Activated T-cell treated with anti-CD3 and anti-CD28 coated beads, Interleukin-2, amount 50 U/mL, for 24 hours (primary cell): Measurements from ENCODE around the gene H2AZ2.
A peak's percentile ranks its signal among the peaks of the same experiment; 100 is the strongest.
"Not testable (repeated sequence)": the region's sequence is repeated elsewhere in the genome, so short reads cannot be mapped to it uniquely, and the experiment has no call there.

ENCODE experiments used
- DNase-seq: peaks from one replicate; pipeline ENCODE4 v3.0.0-alpha.2; 2020
- H3K27ac Mint-ChIP-seq: 2 replicates; pipeline ENCODE4 v1.8.0; 2020; ENCODE audit warnings: mild to moderate bottlenecking, mixed read lengths
- H3K27me3 Mint-ChIP-seq: 2 replicates; pipeline ENCODE4 v1.8.0; 2020; ENCODE audit warnings: mixed read lengths
- H3K36me3 Mint-ChIP-seq: 2 replicates; pipeline ENCODE4 v1.8.0; 2020; ENCODE audit warnings: low read depth, mixed read lengths
- H3K4me1 Mint-ChIP-seq: 2 replicates; pipeline ENCODE4 v1.8.0; 2020; ENCODE audit warnings: low read depth, mixed read lengths
- H3K4me3 Mint-ChIP-seq: 2 replicates; pipeline ENCODE4 v1.8.0; 2020; ENCODE audit warnings: mild to moderate bottlenecking, moderate library complexity, mixed read lengths
- H3K9me3 Mint-ChIP-seq: 2 replicates; pipeline ENCODE4 v1.8.0; 2020; ENCODE audit warnings: mixed read lengths

Gene H2AZ2

GRCh38 chr7:44849885-44850544 is 2.1 kb upstream of the H2AZ2 start:
- peak overlapping the region; percentile 96 for H3K4me3 Mint-ChIP-seq
- H3K27ac Mint-ChIP-seq = peak overlapping the region; percentile 99
- no peaks in the 10 kb centered on the region for H3K9me3 Mint-ChIP-seq
- peaks cover 31% of the 10 kb centered on the region for H3K36me3 Mint-ChIP-seq
- H3K4me1 Mint-ChIP-seq = peaks cover 44% of the 10 kb centered on the region
- no peaks in the 10 kb centered on the region for H3K27me3 Mint-ChIP-seq
- DNase-seq = no peak

- peak overlapping the region; percentile 96 for H3K4me3 Mint-ChIP-seq
- H3K9me3 Mint-ChIP-seq = no peaks in the 10 kb centered on the region
- peak overlapping the region; percentile 99 for H3K27ac Mint-ChIP-seq
- H3K4me1 Mint-ChIP-seq = peaks cover 47% of the 10 kb centered on the region
- no peak for DNase-seq
- H3K36me3 Mint-ChIP-seq = peaks cover 35% of the 10 kb centered on the region
- H3K27me3 Mint-ChIP-seq = no peaks in the 10 kb centered on the region
Measured at GRCh38 chr7:44849259-44849884, 1.5 kb upstream of the H2AZ2 start.

GRCh38 chr7:44847509-44847919 is 373 bp downstream of the H2AZ2 start:
- peak; percentile 88 for DNase-seq
- Mint-ChIP-seq H3K4me1 (peaks cover 45% of the 10 kb centered on the region), H3K9me3 (no peaks in the 10 kb centered on the region), H3K27me3 (no peaks in the 10 kb centered on the region), H3K4me3 (peak overlapping the region; percentile 96), H3K27ac (peak overlapping the region; percentile 99), H3K36me3 (peaks cover 48% of the 10 kb centered on the region)

GRCh38 chr7:44846816-44847508 is 925 bp downstream of the H2AZ2 start:
- Mint-ChIP-seq H3K27ac (peak overlapping the region; percentile 99), H3K4me1 (peaks cover 50% of the 10 kb centered on the region), H3K4me3 (peak overlapping the region; percentile 96), H3K9me3 (no peaks in the 10 kb centered on the region), H3K36me3 (peaks cover 54% of the 10 kb centered on the region), H3K27me3 (no peaks in the 10 kb centered on the region)
- DNase-seq = no peak

GRCh38 chr7:44846390-44846789 is 1.5 kb downstream of the H2AZ2 start:
- DNase-seq, H3K27me3 Mint-ChIP-seq, H3K9me3 Mint-ChIP-seq: not testable (repeated sequence)
- Mint-ChIP-seq H3K4me1 (peaks cover 54% of the 10 kb centered on the region), H3K27ac (peak overlapping the region; percentile 99), H3K36me3 (peaks cover 60% of the 10 kb centered on the region), H3K4me3 (peak overlapping the region; percentile 96)

- no peak for DNase-seq
- no peaks in the 10 kb centered on the region for H3K9me3 Mint-ChIP-seq
- peak overlapping the region; percentile 96 for H3K4me3 Mint-ChIP-seq
- H3K27me3 Mint-ChIP-seq = no peaks in the 10 kb centered on the region
- peaks cover 58% of the 10 kb centered on the region for H3K4me1 Mint-ChIP-seq
- peaks cover 69% of the 10 kb centered on the region for H3K36me3 Mint-ChIP-seq
- peak overlapping the region; percentile 79 for H3K27ac Mint-ChIP-seq
Measured at GRCh38 chr7:44845451-44845850, 2.4 kb downstream of the H2AZ2 start.

- not testable (repeated sequence) for DNase-seq, H3K27me3 Mint-ChIP-seq, H3K4me3 Mint-ChIP-seq, H3K9me3 Mint-ChIP-seq, H3K27ac Mint-ChIP-seq
- Mint-ChIP-seq H3K4me1 (peaks cover 52% of the 10 kb centered on the region), H3K36me3 (peaks cover 76% of the 10 kb centered on the region)
Measured at GRCh38 chr7:44843440-44843839, 4.4 kb downstream of the H2AZ2 start.

- not testable (repeated sequence) for H3K9me3 Mint-ChIP-seq, DNase-seq, H3K4me3 Mint-ChIP-seq, H3K27me3 Mint-ChIP-seq
- H3K4me1 Mint-ChIP-seq = peaks cover 51% of the 10 kb centered on the region
- H3K27ac Mint-ChIP-seq = peak overlapping the region; percentile 1
- peaks cover 76% of the 10 kb centered on the region for H3K36me3 Mint-ChIP-seq
Measured at GRCh38 chr7:44842675-44843074, 5.2 kb downstream of the H2AZ2 start.

GRCh38 chr7:44838751-44839150 is 9.1 kb downstream of the H2AZ2 start:
- Mint-ChIP-seq H3K4me3 (no peak overlapping the region), H3K36me3 (peaks cover 78% of the 10 kb centered on the region), H3K4me1 (peaks cover 28% of the 10 kb centered on the region), H3K27ac (peak overlapping the region; percentile 48), H3K9me3 (no peaks in the 10 kb centered on the region), H3K27me3 (no peaks in the 10 kb centered on the region)
- DNase-seq = no peak

- DNase-seq = no peak
- Mint-ChIP-seq H3K27ac (peak overlapping the region; percentile 81), H3K9me3 (no peaks in the 10 kb centered on the region), H3K4me1 (peaks cover 10% of the 10 kb centered on the region), H3K36me3 (peaks cover 77% of the 10 kb centered on the region), H3K4me3 (no peak overlapping the region), H3K27me3 (no peaks in the 10 kb centered on the region)
Measured at GRCh38 chr7:44827567-44827966, 20.3 kb downstream of the H2AZ2 start.

GRCh38 chr7:44824894-44825526 is 22.9 kb downstream of the H2AZ2 start:
- DNase-seq = no peak
- Mint-ChIP-seq H3K27me3 (no peaks in the 10 kb centered on the region), H3K36me3 (peaks cover 55% of the 10 kb centered on the region), H3K4me1 (peaks cover 10% of the 10 kb centered on the region), H3K27ac (peak overlapping the region; percentile 77), H3K4me3 (no peak overlapping the region), H3K9me3 (no peaks in the 10 kb centered on the region)

- no peak for DNase-seq
- H3K4me1 Mint-ChIP-seq = peaks cover 10% of the 10 kb centered on the region
- no peaks in the 10 kb centered on the region for H3K9me3 Mint-ChIP-seq
Measured at GRCh38 chr7:44823255-44823781, 24.6 kb downstream of the H2AZ2 start.

GRCh38 chr7:44819292-44819691 is 28.6 kb downstream of the H2AZ2 start:
- H3K4me3 Mint-ChIP-seq = no peak overlapping the region
- no peaks in the 10 kb centered on the region for H3K27me3 Mint-ChIP-seq
- H3K36me3 Mint-ChIP-seq = peaks cover 6% of the 10 kb centered on the region
- DNase-seq = no peak
- no peaks in the 10 kb centered on the region for H3K9me3 Mint-ChIP-seq
- H3K4me1 Mint-ChIP-seq = peaks cover 2% of the 10 kb centered on the region
- no peak overlapping the region for H3K27ac Mint-ChIP-seq

More at GRCh38 chr7:44823255-44823781, 24.6 kb downstream of the H2AZ2 start:
- Mint-ChIP-seq H3K36me3 (peaks cover 38% of the 10 kb centered on the region), H3K4me3 (no peak overlapping the region), H3K27me3 (no peaks in the 10 kb centered on the region), H3K27ac (peak overlapping the region; percentile 60)

GRCh38 chr7:44814919-44815318 is 33.0 kb downstream of the H2AZ2 start:
- Mint-ChIP-seq H3K36me3 (no peaks in the 10 kb centered on the region), H3K4me3 (no peak overlapping the region), H3K27ac (no peak overlapping the region), H3K27me3 (no peaks in the 10 kb centered on the region), H3K9me3 (no peaks in the 10 kb centered on the region), H3K4me1 (peaks cover 4% of the 10 kb centered on the region)
- peak; percentile 21 for DNase-seq
